NCI-H460 (cell line): ENCODE measurements around the gene RBM12. TPM values are rescaled to one million over a fixed set of nuclear protein-coding genes. Genes with fewer than 3 reads are reported as not detected.

Source experiments
- DNase-seq: peaks from one replicate; pipeline ENCODE4 v3.0.0-alpha.2; 2016; ENCODE audit warnings: low read depth; ENCODE audit errors: extremely low read depth
- total RNA-seq: library from RNA; depleted of rRNA; stranded (reverse); fragments of >200 nt; shearing (Covaris generic); gene quantifications from 2 replicates; pipeline ENCODE4 v1.2.3, GENCODE V29; 2014

Gene RBM12
- total RNA-seq, 1 experiment from 2014 or later, result 64.0 TPM

DNA sequence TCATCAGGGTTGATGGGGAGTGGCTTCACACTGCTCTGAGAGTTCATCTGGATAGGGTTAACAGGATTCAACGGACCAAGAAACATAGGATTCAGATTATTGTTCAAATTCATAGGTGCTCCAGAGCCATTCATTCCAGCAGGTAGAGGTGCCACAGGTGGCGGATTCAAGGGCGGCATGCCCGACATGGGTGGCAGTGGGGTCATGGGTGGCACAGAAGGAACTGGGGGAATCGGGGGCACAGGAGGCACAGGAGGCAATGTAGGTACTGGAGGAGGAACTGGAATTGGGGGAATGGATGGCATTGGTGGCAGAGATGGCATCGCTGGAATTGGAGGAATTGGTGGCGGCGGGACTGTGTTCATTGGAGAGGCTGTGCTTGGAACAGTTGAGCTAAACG is 10.3 kb downstream of the RBM12 start:
- DNase-seq, result no peak

DNA sequence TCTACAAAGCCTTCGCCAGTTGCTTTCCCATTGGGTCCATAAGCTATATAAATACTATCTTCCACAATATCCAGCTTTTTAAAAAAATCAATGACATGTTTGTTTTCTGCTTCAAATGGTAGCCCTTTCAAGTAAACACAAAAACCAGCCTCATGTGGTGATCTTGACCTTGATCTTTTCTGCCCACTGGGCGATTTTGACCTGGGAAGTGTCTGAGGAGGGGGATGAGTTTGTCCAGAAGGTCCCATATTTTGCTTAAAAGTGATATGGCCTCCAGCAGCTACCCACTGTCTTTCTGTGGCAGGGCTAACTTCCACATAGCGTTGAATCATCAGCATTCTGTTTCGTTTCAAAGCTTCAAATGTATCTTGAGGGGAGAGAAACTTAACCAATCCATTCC is 10.8 kb downstream of the RBM12 start:
- no peak for DNase-seq

DNA sequence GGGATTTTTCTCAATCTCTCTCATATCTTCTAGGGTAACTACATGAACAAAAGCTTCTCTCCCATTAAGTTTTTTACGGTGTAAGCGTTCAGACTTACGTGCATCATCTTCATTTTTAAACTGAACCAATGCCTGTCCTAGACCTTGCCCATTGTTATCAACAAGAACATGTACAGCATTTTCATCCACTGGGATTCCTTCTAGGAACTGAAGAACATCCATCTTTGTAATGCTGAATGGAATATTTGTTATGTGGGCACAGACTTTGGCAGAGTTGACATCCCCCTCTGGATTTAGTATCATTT is 11.3 kb downstream of the RBM12 start:
- DNase-seq, result no peak

DNA sequence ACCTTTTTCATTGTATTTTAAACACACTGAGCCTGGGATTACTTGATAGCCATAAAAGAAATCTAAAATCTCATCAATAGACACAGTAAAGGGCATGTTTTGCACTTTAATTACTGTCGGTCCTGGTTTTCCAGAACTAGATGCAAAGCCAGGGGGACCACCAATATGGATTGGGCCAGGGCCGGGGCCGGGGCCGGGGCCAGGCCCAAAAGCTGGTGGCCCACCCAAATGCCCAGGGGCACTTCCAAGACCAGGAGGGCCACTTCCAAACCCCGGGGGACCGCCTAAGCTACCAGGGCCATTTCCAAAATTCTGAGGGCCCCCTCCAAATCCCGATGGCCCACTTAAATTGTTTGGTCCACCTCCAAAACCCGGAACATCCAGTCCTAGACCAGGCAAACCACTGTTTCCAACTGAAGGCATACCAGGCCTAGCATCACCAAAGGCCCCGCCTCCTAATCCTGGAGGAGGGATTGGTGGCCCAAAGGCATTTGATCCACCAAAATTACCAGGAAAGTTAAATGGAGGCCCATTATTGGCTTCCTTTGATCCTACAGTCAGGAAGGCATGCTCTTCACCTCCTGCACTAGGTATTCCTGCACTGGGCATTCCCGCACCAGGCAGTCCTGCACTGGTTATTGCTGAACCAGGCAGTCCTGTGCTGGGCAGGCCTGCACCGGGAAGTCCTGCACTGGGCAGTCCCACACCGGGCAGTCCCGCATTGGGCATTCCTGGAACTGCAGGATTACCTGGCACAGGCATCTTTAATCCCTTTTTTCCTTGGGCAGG is 11.9 kb downstream of the RBM12 start:
- no peak for DNase-seq

DNA sequence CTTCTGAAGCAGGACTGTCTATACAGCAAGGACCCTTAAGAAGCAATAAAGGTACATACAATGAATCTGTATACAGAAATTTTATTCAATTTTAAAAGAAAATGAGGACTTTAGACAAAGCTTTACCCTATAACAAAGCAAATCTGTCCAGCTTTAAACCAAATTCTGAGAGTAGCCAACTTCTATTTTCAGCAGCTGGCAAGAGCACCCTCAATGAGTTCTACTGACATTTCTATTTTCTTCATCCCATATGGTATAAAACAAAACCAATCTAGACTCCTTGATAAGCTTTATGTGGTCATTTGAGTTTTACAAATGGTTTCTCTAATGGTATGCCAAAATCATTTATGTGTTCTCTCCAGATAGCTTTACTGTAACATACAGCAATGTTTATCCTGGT is 12.7 kb downstream of the RBM12 start:
- no peak for DNase-seq

DNA sequence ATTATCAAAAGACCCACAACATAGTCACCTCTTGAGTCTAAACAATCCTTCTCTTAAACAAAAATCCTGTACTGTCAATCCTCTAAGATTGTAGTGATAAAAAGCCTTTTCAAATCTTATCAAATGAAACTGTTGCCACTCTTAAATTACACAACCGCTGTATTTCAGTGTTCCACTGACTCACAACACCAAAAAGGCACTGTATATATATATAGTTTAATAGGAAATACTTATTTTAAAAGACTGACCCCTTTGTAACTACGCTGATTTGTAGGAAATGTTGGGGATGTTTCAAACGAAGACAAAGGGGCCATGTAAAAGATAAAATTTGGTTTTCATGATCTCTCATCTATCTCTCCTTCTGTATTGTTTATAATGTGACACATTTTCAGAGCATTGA is 14.1 kb downstream of the RBM12 start:
- DNase-seq, result no peak

DNA sequence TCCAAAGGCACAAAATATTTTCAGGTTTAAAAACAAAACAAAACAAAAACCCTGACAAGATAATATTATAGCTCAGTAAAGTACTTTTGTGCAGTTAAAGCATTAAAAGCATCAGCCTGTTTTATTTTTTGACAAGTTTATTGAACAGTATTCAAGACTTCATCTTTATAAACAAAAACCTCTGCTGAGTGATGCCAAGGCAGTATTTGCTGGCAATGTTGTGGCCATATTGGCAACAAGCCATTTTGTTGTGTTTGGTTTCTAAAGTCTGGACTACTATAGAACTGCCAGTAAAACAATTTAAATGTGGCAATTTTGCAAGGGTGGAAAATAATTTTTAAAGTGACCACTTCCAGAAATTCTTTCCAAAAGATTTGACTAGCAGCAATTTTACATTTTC is 15.9 kb downstream of the RBM12 start:
- DNase-seq, result no peak

DNA sequence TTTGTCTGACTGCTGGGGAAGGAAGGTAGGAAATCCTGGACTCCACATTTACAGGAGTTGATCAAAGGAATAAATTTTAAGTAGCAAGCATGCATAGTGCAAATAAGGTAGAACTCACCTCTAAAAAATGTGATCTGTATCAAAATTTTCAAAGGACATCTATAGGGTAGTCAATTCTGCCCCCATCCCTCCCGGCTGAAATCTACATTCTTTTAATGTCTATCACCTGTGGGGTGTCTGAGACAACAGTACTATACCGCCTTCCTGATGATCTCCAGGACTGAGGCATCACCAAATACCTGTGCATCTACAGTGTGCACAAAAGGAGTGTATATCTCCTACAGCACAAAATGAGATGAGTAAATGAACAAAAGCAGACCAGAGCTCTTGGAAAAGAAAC is 19.9 kb downstream of the RBM12 start:
- DNase-seq, result no peak

DNA sequence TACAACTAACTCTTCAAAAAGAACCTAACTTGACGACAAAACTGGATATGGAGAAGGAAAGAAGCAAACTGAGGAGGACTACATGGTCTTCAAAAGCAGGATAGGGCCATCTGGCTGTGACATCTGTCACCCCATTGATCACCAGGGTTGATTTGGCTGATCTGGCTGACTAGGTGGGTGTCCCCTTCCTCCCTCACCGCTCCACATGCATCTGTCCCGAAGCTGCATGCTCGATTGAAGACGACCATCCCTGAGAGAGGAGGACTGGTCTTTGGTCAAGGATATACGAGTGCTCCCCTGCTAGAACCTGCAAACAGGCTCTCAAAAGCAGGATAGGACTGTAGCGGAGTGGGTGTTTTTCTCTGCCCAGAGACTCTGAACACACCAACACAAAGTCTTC is 21.7 kb downstream of the RBM12 start:
- no peak for DNase-seq

DNA sequence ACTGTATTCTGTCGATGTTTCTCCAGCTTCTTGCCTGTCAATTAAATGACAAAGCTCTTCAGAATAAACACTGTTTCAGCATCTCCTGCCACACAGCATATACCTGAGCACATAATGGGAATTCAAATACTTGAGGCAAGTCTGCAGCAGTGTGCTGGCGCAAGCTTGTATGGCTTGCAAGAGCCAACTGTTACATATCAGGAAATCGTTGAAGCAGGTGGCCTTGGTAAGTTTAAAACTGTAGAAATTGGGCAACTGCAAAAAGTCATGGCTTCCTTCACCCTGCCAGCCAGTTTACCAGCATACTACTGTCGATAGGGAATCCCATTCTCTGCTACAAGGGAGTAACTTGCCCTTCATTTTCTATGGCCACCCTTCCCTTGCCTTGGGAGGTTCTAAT is 23.0 kb downstream of the RBM12 start:
- no peak for DNase-seq

DNA sequence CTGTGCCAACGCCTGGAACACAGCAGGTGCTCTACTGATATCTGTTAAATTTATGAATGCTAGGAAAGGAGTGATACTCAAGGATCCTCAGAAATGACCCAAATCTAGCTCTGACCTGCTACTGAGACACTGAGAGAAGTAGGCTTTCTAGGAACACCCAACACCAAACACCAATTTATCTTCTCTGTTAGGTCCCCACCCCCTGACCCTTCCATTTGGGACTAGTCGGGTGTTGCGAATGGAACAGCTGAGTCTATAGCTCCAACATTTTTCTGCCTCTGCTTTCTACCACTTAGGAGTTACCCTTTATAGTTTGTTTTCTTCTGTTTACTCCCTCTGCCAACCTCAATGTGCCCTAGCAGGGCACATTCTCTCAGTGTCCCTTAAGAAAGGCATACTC is 24.0 kb downstream of the RBM12 start:
- no peak for DNase-seq

DNA sequence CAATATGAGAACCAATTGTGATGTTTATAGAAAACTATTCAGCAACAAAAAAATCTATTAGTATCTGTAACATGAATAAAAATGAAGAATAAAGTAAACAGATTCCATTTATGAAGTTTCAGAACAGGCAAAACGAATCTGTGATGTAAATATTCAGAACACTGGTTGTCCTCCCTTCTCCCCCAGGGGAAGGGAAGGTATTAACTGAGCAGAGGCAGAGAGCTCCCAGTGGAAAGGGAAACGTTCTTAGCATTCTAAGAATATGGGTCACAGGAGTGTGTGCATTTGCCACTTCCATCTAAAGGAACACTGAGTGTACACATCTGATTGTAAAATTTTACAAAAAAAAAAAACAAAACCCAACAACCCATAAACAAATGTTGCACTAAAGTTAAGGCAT is 25.9 kb downstream of the RBM12 start:
- no peak for DNase-seq

DNA sequence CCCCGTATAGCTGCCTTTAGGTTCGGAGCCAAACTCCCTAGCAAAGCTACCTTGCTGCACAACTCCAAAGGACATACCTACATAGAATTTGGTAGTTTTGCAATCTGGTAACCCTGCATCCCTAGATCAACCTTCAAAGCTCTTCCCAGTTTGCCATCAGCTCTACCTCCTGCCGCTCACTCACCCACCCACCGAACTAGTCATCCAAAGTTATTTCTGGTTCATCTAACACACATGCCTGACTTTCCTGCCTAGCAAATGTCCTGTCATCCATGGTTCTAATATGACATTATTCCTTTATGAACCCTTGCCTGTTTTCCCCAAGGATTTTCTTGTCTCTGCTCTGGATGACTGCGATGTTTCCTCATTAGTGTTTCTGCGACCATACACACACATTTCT is 27.4 kb downstream of the RBM12 start:
- no peak for DNase-seq

DNA sequence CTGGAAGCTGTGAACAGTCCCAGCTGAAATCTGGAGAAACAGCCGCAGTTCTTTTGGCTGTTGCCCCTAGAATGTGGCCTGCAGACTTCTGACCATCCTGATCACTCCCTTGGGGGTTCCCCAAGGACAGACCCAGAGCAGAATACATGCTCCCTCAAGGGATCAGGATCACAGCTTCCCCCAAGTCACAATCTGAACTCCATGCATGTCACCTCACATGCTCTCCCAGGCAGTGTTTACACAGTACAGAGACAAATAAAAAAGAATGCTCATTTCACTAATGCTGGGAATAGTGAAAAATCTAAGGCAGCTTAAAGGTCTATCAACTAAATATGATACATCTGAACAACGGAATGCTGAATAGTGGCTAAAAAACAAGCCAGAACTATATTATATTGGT is 28.6 kb downstream of the RBM12 start:
- no peak for DNase-seq

DNA sequence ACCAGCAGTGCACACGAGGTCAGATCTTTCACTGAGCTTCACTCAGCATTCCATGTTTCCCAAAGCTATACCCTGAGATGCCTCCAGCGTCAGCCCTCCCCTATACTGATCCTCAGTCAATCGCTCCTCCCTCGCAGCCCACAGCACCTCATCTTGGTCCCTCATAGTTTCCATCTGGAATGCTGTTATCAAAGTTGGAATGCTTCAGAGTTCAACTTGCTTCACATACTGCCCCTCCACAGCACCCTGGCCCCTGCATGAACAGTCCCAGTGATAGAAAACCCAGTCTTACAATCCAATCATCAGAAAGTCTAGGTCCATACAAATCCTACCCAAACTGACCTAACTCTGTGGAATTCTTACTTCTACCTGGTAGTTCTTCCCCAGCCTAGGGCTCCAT is 29.0 kb downstream of the RBM12 start:
- no peak for DNase-seq

DNA sequence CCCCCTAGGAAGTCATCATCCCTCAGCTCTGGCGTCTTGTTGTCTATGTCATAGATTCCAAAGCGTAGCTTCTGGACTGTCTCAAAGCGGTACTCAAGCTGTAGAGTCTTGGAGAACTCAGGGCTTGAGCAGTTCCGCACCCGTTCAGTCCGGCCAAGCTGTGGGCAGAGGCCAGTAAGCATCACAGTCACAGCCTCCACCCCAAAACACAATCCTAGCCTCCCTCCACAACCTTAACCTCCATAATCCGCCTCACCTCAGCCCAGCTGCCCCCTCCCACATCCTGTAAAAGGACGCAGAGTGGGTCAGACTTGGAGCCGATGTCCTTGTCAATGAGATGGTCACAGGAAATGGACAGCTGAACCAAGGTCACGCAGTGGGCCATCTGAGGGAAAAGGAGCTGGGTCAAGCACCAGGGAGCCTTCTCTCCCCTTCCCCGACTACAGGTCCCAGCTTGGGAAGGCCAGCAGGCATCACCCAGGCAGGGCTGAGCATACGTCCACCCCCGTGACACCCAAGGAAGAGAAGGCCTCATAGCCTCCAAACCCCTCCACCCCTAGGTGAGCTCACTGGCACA is 32.1 kb downstream of the RBM12 start:
- no peak for DNase-seq

DNA sequence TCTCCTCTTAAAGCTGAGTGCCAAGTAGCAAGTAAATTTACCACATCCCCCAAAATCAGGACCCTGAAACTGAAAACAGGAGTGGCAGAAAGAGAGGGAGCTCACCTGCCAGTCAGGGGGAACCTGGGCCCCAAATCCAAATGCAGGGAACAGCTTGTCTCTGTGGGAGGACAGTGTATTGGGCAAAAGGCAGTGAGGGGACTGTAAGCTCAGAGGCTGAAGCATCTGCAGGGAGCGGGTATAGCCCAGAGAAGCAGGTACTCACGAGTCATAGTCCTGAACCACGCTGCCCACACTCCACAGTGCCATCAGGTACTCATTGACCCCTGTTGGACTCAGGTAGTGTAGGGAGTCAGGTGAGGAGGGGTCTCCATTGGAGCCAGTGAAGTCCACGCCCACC is 34.1 kb downstream of the RBM12 start:
- no peak for DNase-seq

DNA sequence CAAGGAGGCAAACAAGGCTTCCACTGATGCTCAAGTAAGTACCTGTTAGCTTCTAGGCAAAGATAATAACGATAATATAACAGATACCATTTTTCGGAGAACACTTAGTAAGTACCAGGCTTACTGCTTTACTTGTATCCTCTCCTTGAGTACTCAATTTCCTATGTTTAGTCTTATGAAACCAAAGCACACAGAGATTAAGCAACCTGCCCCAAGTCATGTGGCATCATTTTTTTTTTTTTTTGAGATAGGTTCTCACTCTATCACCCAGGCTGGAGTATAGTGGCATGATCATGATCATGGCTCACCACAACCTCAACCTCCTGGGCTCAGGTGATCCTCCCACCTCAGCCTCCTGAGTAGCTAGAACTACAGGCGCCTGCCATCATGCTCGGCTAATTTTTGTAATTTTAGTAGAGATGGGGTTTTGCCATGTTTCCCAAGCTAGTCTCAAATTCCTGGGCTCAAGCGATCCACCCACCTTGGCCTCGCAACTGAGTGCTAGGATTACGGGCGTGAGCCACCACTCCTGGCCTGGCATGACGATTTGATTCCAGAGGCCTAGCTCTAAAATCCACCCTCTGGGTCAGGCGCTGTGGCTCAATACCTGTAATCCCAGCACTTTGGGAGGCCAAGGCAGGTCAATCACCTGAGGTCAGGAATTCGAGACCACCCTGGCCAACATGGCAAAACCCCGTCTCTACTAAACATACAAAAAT is 35.1 kb downstream of the RBM12 start:
- DNase-seq, result no peak

DNA sequence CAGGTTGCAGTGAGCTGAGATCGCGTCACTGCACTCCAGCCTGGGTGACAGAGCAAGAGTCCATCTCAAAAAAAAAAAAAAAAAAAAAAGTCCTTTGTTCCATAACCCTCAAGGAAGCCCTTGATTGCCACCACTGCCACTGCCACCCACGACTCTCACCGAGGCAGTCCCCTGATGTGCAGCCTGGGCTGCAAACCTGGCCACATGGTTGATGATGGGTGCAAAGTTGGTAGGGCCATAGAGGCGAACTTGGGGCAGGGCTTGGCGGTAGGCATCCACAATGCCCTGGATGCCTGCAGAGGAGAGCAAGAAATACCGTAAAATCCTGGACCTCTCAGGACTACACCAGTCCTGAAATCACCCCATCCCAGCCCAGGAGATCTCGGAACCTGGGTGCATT is 37.6 kb downstream of the RBM12 start:
- no peak for DNase-seq

DNA sequence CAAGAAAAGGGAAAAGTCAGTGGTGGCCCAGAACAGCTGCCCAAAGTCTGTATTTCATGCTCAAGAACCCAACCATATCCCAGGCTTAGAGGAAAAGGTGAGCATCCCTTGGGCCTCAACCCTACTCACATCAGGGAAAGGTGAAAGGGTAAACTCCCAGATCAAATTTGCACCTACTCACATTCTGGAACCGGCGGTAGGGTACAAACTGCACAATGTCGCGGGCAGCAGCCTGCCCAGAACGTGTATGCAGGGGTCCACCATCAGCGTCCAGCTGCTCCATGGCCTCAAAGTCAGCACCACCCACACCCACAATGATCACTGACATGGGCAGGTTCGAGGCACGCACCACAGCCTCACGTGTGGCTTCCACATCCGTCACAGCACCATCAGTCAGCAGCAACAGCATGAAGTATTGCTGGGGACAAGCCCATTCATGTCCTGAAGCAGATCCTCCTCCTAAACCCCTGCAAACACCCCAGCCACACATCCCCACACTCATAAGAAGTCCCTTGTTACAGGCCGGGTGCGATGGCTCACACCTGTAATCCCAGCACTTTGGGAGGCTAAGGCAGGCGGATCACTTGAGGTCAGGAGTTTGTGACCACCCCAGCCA is 38.2 kb downstream of the RBM12 start:
- DNase-seq, result no peak

DNA sequence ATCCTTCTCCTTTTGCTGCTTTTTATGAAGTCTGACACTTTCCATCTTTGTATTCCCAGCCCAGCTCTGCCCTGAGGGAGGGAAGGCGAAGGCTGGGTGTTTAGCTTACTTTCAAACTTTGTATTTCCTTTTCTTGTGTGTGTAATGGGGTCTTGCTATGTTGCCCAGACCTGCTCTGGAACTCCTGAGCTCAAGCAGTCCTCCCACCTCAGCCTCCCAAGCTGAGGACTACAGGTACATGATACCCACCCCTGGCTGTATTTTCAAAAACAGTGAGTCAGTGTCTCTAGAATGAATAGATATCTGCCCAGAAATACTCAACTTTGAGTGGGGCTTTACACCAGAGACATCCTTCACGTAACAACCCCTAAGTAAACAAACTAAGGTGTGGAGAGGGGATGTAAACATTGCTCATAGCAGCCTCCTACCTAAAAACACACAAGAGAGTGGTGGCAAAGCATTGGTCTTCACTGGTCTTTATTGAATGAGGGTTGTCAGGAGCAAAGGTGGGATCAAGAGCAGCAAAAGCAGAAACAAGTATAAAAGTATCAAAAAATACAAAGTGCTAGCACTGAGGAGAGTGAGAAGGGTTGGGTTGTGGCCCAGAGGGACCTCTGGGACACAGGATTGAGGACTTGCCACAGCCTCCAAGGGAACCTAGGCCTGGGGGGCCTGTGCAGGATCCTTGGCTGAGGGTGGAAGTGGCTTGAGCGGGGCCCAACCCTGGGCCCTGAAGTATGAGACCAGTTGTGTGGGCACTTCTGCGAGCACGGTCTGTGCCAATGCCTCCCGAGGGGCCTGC is 38.9 kb downstream of the RBM12 start:
- DNase-seq, result no peak
